Fibroblast of pulmonary artery (primary cell): ENCODE data around the gene KIF26B.
"Not testable (repeated sequence)": the region's sequence is repeated elsewhere in the genome, so short reads cannot be mapped to it uniquely, and the experiment has no call there.

Source experiments
- DNase-seq: peaks from one replicate; pipeline ENCODE4 v3.0.0-alpha.2; 2010; ENCODE audit warnings: low read depth
- H3K4me3 ChIP-seq: replicated peaks from 2 replicates; pipeline ENCODE4 v1.5.1; 2011; ENCODE audit warnings: low read depth, mild to moderate bottlenecking, control low read depth, low read length, moderate library complexity
- TF ChIP-seq, protein P1 (sequence below): IDR thresholded peaks from 2 replicates; pipeline ENCODE4 v1.5.1; 2011; ENCODE audit warnings: mild to moderate bottlenecking, control low read depth, low read length, inconsistent platforms; ENCODE audit errors: missing control alignments

KIF26B gene

GRCh38 chr1:245694753-245695195 lies 540.0 kb downstream of the KIF26B start:
- TF ChIP-seq, protein P1, sequence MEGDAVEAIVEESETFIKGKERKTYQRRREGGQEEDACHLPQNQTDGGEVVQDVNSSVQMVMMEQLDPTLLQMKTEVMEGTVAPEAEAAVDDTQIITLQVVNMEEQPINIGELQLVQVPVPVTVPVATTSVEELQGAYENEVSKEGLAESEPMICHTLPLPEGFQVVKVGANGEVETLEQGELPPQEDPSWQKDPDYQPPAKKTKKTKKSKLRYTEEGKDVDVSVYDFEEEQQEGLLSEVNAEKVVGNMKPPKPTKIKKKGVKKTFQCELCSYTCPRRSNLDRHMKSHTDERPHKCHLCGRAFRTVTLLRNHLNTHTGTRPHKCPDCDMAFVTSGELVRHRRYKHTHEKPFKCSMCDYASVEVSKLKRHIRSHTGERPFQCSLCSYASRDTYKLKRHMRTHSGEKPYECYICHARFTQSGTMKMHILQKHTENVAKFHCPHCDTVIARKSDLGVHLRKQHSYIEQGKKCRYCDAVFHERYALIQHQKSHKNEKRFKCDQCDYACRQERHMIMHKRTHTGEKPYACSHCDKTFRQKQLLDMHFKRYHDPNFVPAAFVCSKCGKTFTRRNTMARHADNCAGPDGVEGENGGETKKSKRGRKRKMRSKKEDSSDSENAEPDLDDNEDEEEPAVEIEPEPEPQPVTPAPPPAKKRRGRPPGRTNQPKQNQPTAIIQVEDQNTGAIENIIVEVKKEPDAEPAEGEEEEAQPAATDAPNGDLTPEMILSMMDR: no peak
- no peak for DNase-seq
- H3K4me3 ChIP-seq: no peak overlapping the region

DNA sequence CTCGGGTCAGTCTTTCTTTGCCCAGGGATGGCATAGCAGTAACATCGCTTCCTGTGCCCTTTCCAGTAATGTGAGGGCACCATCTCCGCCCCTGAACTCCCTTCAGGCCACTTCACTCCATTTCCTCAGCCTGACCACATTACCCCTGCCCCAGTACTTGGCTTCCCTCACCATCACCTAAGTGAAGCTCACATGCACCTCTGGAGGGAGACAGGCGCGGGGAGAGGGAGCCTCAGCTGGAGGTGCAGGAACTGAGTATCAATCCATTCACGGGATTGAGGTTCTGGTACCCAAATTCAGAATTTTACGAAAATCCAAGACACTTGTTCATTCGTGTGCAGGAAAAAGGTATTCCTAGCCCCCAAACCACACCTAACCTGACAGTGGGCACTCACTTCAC lies 540.4 kb downstream of the KIF26B start:
- no peak overlapping the region for H3K4me3 ChIP-seq
- DNase-seq: no peak
- TF ChIP-seq, protein P1: no peak

GRCh38 chr1:245695701-245696100 lies 540.9 kb downstream of the KIF26B start:
- not testable (repeated sequence) for DNase-seq, H3K4me3 ChIP-seq

DNA sequence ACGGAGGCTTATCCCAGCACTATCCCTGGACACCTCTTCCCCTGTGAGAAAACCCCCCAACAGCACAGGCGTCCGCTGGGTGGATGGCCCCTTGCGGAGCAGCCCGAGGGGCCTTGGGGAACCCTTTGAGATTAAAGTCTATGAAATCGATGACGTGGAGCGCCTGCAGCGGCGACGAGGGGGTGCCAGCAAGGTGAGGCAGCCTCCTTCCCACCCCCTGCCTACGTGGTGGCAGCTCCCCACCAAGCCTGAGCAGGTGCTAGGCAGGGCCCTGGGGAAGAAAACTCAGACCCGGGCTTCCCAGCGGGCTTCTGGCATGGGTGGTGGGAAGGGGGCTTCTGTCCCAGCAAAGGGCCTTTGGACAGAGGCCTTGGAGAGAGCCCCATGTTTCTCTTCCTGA lies 543.3 kb downstream of the KIF26B start:
- no peak for DNase-seq
- no peak overlapping the region for H3K4me3 ChIP-seq
- TF ChIP-seq, protein P1: no peak

DNA sequence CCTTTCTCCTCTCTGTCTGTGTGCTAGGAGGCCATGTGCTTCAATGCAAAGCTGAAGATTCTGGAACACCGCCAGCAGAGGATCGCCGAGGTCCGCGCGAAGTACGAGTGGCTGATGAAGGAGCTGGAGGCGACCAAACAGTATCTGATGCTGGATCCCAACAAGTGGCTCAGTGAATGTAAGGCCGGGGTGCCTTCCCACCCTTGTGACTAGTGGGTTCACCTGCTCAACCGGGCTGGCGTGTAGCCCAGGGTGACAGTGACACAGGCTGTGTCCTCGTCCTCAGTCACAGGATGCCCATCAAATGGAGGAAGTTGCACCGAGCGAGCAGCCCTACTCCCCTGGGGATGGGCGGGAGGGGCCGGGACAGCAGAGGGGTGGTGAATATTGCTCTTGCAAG lies 544.1 kb downstream of the KIF26B start:
- DNase-seq: no peak
- TF ChIP-seq, protein P1: no peak
- no peak overlapping the region for H3K4me3 ChIP-seq

- H3K4me3 ChIP-seq: no peak overlapping the region
Observed at GRCh38 chr1:245700631-245701030, 545.8 kb downstream of the KIF26B start.

GRCh38 chr1:245701631-245702030 lies 546.8 kb downstream of the KIF26B start:
- TF ChIP-seq, protein P1: no peak
- no peak for DNase-seq
- no peak overlapping the region for H3K4me3 ChIP-seq

More at GRCh38 chr1:245700631-245701030, 545.8 kb downstream of the KIF26B start:
- no peak for DNase-seq
- TF ChIP-seq, protein P1: no peak

- no peak overlapping the region for H3K4me3 ChIP-seq
- TF ChIP-seq, protein P1: no peak
- DNase-seq: no peak
Observed at GRCh38 chr1:245702346-245702745, 547.6 kb downstream of the KIF26B start.
